CD14-positive monocyte (primary cell): ENCODE results near the gene TGFBR1. TPM values are rescaled to one million over a fixed set of nuclear protein-coding genes. Genes with fewer than 3 reads are reported as not detected.

ENCODE experiments used
- DNase-seq, 3 donors: peaks; one replicate each; pipeline ENCODE4 v3.0.0-alpha.2; 2011 to 2022
- H2AFZ ChIP-seq: 2 replicates; pipeline ENCODE4 v1.6.0; 2012; ENCODE audit warnings: mild to moderate bottlenecking, low read depth, low read length, inconsistent platforms; ENCODE audit not compliant: insufficient read depth, poor library complexity, severe bottlenecking
- H3K27ac ChIP-seq, 2 donors: 1 replicate in 1 of 2; 2 replicates in 1 of 2; pipeline ENCODE4 v1.5.1; 2012 to 2013; ENCODE audit warnings: low read length in 2 of 2, control low read depth in 1 of 2, inconsistent platforms in 1 of 2, low read depth in 1 of 2, mild to moderate bottlenecking in 1 of 2
- H3K27me3 ChIP-seq, 2 donors: one replicate each; pipeline versions ENCODE4 v1.6.0 to v1.6.1; 2011 to 2013; ENCODE audit warnings: low read length in 2 of 2; ENCODE audit not compliant: control insufficient read depth in 2 of 2, insufficient read depth in 2 of 2
- H3K36me3 ChIP-seq, 2 donors: replicated peaks in 1 of 2; 1 replicate in 1 of 2; 2 replicates in 1 of 2; pipeline versions ENCODE4 v1.5.1 to v1.6.1; 2012 to 2013; ENCODE audit warnings: low read length in 2 of 2, control low read depth in 1 of 2, inconsistent platforms in 1 of 2, mild to moderate bottlenecking in 1 of 2; ENCODE audit not compliant: insufficient read depth in 2 of 2, control insufficient read depth in 1 of 2
- H3K4me1 ChIP-seq, 2 donors: 1 replicate in 1 of 2; 2 replicates in 1 of 2; pipeline versions ENCODE4 v1.5.1 to v1.6.1; 2012 to 2013; ENCODE audit warnings: low read length in 2 of 2, control low read depth in 1 of 2, inconsistent platforms in 1 of 2, mild to moderate bottlenecking in 1 of 2, moderate library complexity in 1 of 2; ENCODE audit not compliant: insufficient read depth in 2 of 2, control insufficient read depth in 1 of 2
- H3K4me2 ChIP-seq: replicated peaks from 2 replicates; pipeline ENCODE3; 2012; ENCODE audit warnings: low read length, moderate library complexity, mild to moderate bottlenecking; ENCODE audit not compliant: poor library complexity, severe bottlenecking; ENCODE audit errors: extremely low read depth
- H3K4me3 ChIP-seq, 3 experiments: fragments of 200-600 bp in 1 of 3; sonication (generic) in 1 of 3; replicated peaks in 1 of 3; 1 replicate in 2 of 3; 2 replicates in 1 of 3; pipeline ENCODE4 v1.5.1; 2011 to 2013; ENCODE audit warnings: low read length in 3 of 3, mild to moderate bottlenecking in 3 of 3, control low read depth in 2 of 3, low read depth in 2 of 3, inconsistent platforms in 1 of 3, moderate library complexity in 1 of 3
- H3K79me2 ChIP-seq: 2 replicates; pipeline ENCODE4 v1.6.0; 2012; ENCODE audit warnings: mild to moderate bottlenecking, control low read depth, inconsistent platforms, low read length, moderate library complexity; ENCODE audit not compliant: insufficient read depth
- H3K9ac ChIP-seq: 2 replicates; pipeline ENCODE4 v1.6.0; 2017; ENCODE audit warnings: low read length, mild to moderate bottlenecking; ENCODE audit not compliant: insufficient read depth, poor library complexity, severe bottlenecking
- H3K9me3 ChIP-seq, 2 donors: replicated peaks in 1 of 2; 1 replicate in 1 of 2; 2 replicates in 1 of 2; pipeline versions ENCODE4 v1.5.1 to v1.6.1; 2012 to 2013; ENCODE audit warnings: low read length in 2 of 2, control low read depth in 1 of 2; ENCODE audit not compliant: control insufficient read depth in 1 of 2, insufficient read depth in 1 of 2
- H4K20me1 ChIP-seq: 2 replicates; pipeline ENCODE4 v1.6.0; 2012; ENCODE audit warnings: mild to moderate bottlenecking, low read length, control low read depth, moderate library complexity; ENCODE audit not compliant: insufficient read depth
- H3K27ac Mint-ChIP-seq, 7 donors: one replicate each; pipeline ENCODE4 v1.8.0; 2020; ENCODE audit warnings: mild to moderate bottlenecking in 7 of 7, mixed read lengths in 7 of 7, moderate library complexity in 6 of 7, inconsistent platforms in 2 of 7
- H3K27me3 Mint-ChIP-seq, 3 donors: one replicate each; pipeline ENCODE4 v1.8.0; 2021 to 2022; ENCODE audit warnings: low read depth in 3 of 3, mild to moderate bottlenecking in 3 of 3, mixed read lengths in 3 of 3, moderate library complexity in 3 of 3, inconsistent platforms in 1 of 3
- H3K36me3 Mint-ChIP-seq, 2 donors: one replicate each; pipeline ENCODE4 v1.8.0; 2020; ENCODE audit warnings: mixed read lengths in 2 of 2, inconsistent platforms in 1 of 2, mild to moderate bottlenecking in 1 of 2
- H3K4me1 Mint-ChIP-seq: one replicate; pipeline ENCODE4 v1.8.0; 2020; ENCODE audit warnings: mild to moderate bottlenecking, mixed read lengths
- H3K4me3 Mint-ChIP-seq, 2 donors: one replicate each; pipeline ENCODE4 v1.8.0; 2020; ENCODE audit warnings: mild to moderate bottlenecking in 2 of 2, mixed read lengths in 2 of 2, moderate library complexity in 1 of 2
- H3K9me3 Mint-ChIP-seq, 7 donors: one replicate each; pipeline ENCODE4 v1.8.0; 2020 to 2022; ENCODE audit warnings: mixed read lengths in 7 of 7, mild to moderate bottlenecking in 6 of 7, moderate library complexity in 6 of 7, inconsistent platforms in 2 of 7
- CTCF ChIP-seq: fragments of 200-600 bp; IDR thresholded peaks from one replicate; pipeline ENCODE4 v1.8.0; 2022; ENCODE audit warnings: antibody characterized with exemption, mild to moderate bottlenecking
- WGBS: methylation state at CpG from one replicate; pipeline ENCODE4 v1.1.5; 2013; ENCODE audit warnings: missing lambda C conversion rate; ENCODE audit not compliant: insufficient coverage; 5-methylcytosine and 5-hydroxymethylcytosine counted together
- intact Hi-C, 2 donors: fragments of 100-400 bp; cut with micrococcal nuclease; formaldehyde crosslinking; loops; one replicate each; pipeline versions ENCODE4 v1.15.0 to v1.15.1; 2023
- polyA plus RNA-seq, 3 donors: library from polyadenylated mRNA; depleted of rRNA in 1 of 3; unstranded in 2 of 3; stranded (reverse) in 1 of 3; fragments of 300-500 nt in 2 of 3; fragments of >200 nt in 1 of 3; fragmentation: Illumina TruSeq in 2 of 3; gene quantifications; 1 replicate in 2 of 3; 2 replicates in 1 of 3; pipeline ENCODE4 v1.2.3, GENCODE V29; 2012 to 2021

TGFBR1 gene
- polyA plus RNA-seq, 3 donors, result 10.7 to 26.8 (median 25.0) TPM

- Mint-ChIP-seq H3K27me3 (no peaks in the 10 kb centered on the region), H3K4me3 (no peak overlapping the region), H3K36me3 (peaks cover 28 to 34% of the 10 kb centered on the region in 2 donors), H3K9me3 (peaks cover 0 to 6% (median 0%) of the 10 kb centered on the region in 7 donors), H3K4me1 (peaks cover 29% of the 10 kb centered on the region), H3K27ac (no peak overlapping the region)
- H4K20me1 ChIP-seq, result peaks cover 92% of the 10 kb centered on the region
- no peak overlapping the region for H3K9ac ChIP-seq
- no CpG with 5 or more reads among the region's 3 CpGs for WGBS
- peaks cover 2 to 24% of the 10 kb centered on the region in 2 donors for H3K36me3 ChIP-seq
- H3K79me2 ChIP-seq, result peaks cover 99% of the 10 kb centered on the region
- H3K27ac ChIP-seq, result no peak overlapping the region
- no peak for DNase-seq
- no peak overlapping the region for H3K4me2 ChIP-seq
- no peaks in the 10 kb centered on the region for H3K27me3 ChIP-seq
- H3K4me3 ChIP-seq, result no peak overlapping the region
- no peaks in the 10 kb centered on the region for H3K4me1 ChIP-seq
- TF ChIP-seq CTCF, result no peak
- intact Hi-C loops, result no loop called here
- no peak overlapping the region for H2AFZ ChIP-seq
- H3K9me3 ChIP-seq, result no peaks in the 10 kb centered on the region
Measured at GRCh38 chr9:99127356-99128132, 22.6 kb downstream of the TGFBR1 start.

GRCh38 chr9:99128133-99128406 is 23.2 kb downstream of the TGFBR1 start:
- Histone ChIP-seq H3K4me3 (no peak overlapping the region), H3K79me2 (peaks cover 97% of the 10 kb centered on the region), H4K20me1 (peaks cover 92% of the 10 kb centered on the region), H3K9me3 (no peaks in the 10 kb centered on the region), H3K27ac (no peak overlapping the region), H3K4me2 (no peak overlapping the region), H3K27me3 (no peaks in the 10 kb centered on the region), H2AFZ (no peak overlapping the region), H3K4me1 (no peaks in the 10 kb centered on the region), H3K9ac (no peak overlapping the region), H3K36me3 (peaks cover 2 to 30% of the 10 kb centered on the region in 2 donors)
- Mint-ChIP-seq H3K4me1 (peaks cover 29% of the 10 kb centered on the region), H3K4me3 (no peak overlapping the region), H3K27me3 (no peaks in the 10 kb centered on the region), H3K9me3 (peaks cover 0 to 6% (median 0%) of the 10 kb centered on the region in 7 donors), H3K36me3 (peaks cover 32 to 37% of the 10 kb centered on the region in 2 donors), H3K27ac (no peak overlapping the region)
- DNase-seq, result no peak
- intact Hi-C loops, result no loop called here
- WGBS, result no CpG with 5 or more reads among the region's 1 CpG
- no peak for TF ChIP-seq CTCF
